ENCODE results near the gene WDR43.
A peak's percentile ranks its signal among the peaks of the same experiment; 100 is the strongest.

GRCh38 chr2:28956415-28956826 is 62.0 kb downstream of the WDR43 start:
- TF ChIP-seq, protein P1, sequence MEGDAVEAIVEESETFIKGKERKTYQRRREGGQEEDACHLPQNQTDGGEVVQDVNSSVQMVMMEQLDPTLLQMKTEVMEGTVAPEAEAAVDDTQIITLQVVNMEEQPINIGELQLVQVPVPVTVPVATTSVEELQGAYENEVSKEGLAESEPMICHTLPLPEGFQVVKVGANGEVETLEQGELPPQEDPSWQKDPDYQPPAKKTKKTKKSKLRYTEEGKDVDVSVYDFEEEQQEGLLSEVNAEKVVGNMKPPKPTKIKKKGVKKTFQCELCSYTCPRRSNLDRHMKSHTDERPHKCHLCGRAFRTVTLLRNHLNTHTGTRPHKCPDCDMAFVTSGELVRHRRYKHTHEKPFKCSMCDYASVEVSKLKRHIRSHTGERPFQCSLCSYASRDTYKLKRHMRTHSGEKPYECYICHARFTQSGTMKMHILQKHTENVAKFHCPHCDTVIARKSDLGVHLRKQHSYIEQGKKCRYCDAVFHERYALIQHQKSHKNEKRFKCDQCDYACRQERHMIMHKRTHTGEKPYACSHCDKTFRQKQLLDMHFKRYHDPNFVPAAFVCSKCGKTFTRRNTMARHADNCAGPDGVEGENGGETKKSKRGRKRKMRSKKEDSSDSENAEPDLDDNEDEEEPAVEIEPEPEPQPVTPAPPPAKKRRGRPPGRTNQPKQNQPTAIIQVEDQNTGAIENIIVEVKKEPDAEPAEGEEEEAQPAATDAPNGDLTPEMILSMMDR (IDR thresholded peaks at IDR 0.05) = peak in 1 of 3 experiments; percentile 35
- TF ChIP-seq EP300 (IDR thresholded peaks at IDR 0.05) (no peak), POLR2AphosphoS5 (IDR thresholded peaks at IDR 0.05) (no peak), POLR2A (IDR thresholded peaks at IDR 0.05; ENCODE audit: low read depth) (no peak)
